Mucosa of descending colon (tissue), 3 donors: Measurements from ENCODE around the gene C1orf74. TPM values are rescaled to one million over a fixed set of nuclear protein-coding genes. Genes with fewer than 3 reads are reported as not detected.

Source experiments
- ATAC-seq: fragments of 200-7000 bp; cut with Tn5 transposase; one replicate; pipeline ENCODE4 v1.9.1; 2020; ENCODE audit warnings: mild to moderate bottlenecking, moderate library complexity
- DNase-seq, 3 donors: peaks; one replicate each; pipeline ENCODE4 v3.0.0-alpha.2; 2020
- H3K36me3 ChIP-seq: fragments of 200-600 bp; one replicate; pipeline ENCODE4 v1.8.0; 2021; ENCODE audit warnings: low read depth, mild to moderate bottlenecking
- H3K4me1 ChIP-seq: fragments of 200-600 bp; one replicate; pipeline ENCODE4 v1.8.0; 2021; ENCODE audit warnings: low read depth, mild to moderate bottlenecking
- H3K4me3 ChIP-seq: fragments of 200-600 bp; one replicate; pipeline ENCODE4 v1.8.0; 2021; ENCODE audit warnings: mild to moderate bottlenecking
- H3K9me3 ChIP-seq: fragments of 200-600 bp; one replicate; pipeline ENCODE4 v1.8.0; 2021; ENCODE audit warnings: mild to moderate bottlenecking
- intact Hi-C, 2 donors: fragments of 100-400 bp; cut with DNase I in 1 of 2; cut with micrococcal nuclease in 1 of 2; formaldehyde crosslinking; loops; one replicate each; pipeline versions ENCODE4 v1.11.0 to v1.11.1; 2022; cut with DNase I, micrococcal nuclease
- total RNA-seq, 3 donors: library from RNA; stranded (reverse); fragmentation: NEBNext Ultra II Directional in 2 of 3; extraction: Animal tissue kit (Norgen Biotek cat#: 25700) in 2 of 3; gene quantifications; one replicate each; pipeline versions ENCODE4 v1.2.1 to v1.2.4, GENCODE V29; 2021 to 2023
- TF ChIP-seq, protein P1 (sequence below): fragments of 200-600 bp; IDR thresholded peaks from one replicate; pipeline ENCODE4 v1.8.0; 2022; ENCODE audit warnings: antibody characterized with exemption, mild to moderate bottlenecking
- donor health status: DM: no; HTN: no; CAD: no; lungs with moderate emphysema.
- donor health status: DM: no; HTN: no; CAD: no.
- donor health status: DM: no; HTN: yes; CAD: no.

The C1orf74 gene
- total RNA-seq, 3 donors from 2014 or later: 1.9 to 3.4 (median 2.7) TPM

DNA sequence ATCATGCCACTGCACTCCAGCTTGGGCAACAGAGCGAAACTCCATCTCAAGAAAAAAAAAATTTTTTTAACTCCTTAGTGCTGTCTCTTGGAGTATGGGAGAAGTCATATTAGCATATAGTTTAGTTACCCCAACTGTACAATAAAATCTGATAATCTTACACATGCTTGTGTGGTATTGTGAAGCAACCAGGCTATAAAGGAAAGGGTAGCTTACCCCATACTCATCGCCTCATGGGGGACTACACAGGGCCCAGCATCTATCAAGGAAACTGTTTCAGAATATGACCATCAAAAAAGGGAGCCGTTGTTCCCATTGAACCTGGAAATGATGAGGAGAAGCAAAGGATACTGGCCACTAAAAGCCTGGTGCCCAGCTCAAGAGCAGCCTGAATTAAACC is 31.5 kb downstream of the C1orf74 start:
- Histone ChIP-seq H3K4me3 (no peak overlapping the region), H3K9me3 (no peaks in the 10 kb centered on the region), H3K4me1 (no peaks in the 10 kb centered on the region), H3K36me3 (no peaks in the 10 kb centered on the region)
- TF ChIP-seq, protein P1, sequence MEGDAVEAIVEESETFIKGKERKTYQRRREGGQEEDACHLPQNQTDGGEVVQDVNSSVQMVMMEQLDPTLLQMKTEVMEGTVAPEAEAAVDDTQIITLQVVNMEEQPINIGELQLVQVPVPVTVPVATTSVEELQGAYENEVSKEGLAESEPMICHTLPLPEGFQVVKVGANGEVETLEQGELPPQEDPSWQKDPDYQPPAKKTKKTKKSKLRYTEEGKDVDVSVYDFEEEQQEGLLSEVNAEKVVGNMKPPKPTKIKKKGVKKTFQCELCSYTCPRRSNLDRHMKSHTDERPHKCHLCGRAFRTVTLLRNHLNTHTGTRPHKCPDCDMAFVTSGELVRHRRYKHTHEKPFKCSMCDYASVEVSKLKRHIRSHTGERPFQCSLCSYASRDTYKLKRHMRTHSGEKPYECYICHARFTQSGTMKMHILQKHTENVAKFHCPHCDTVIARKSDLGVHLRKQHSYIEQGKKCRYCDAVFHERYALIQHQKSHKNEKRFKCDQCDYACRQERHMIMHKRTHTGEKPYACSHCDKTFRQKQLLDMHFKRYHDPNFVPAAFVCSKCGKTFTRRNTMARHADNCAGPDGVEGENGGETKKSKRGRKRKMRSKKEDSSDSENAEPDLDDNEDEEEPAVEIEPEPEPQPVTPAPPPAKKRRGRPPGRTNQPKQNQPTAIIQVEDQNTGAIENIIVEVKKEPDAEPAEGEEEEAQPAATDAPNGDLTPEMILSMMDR: no peak
- intact Hi-C loops: no loop called here
- DNase-seq: no peak
- no peak for ATAC-seq

DNA sequence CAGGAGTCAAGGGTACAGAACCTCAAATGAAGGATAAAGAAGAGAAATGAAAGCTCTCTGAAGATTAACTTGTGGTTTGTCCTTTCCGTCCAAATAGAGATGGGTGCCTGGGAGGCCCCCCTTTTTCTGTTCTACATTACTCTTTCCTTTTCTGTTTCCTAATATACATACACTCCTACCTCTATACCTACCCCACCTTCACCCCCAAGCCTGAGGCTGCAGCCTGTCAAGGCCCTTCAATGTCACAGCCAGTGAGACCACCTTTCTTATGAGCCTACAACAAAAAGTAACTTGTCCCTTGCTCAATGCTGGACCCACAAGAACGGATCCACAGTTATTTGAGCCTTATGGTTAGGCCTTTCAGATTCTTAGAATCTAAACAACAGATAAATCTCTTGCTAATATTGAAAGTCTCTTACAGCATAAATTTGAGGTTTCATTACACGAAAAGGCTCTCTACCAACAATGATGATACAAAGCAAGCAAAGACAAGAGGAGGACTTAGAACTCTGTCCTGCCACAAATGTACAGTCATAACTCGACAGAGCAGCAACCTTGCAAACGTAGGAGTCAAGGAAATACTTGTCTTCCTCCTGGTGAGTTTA is 32.6 kb downstream of the C1orf74 start:
- no peak for DNase-seq
- intact Hi-C loops: no loop called here
- Histone ChIP-seq H3K4me1 (no peaks in the 10 kb centered on the region), H3K9me3 (no peaks in the 10 kb centered on the region), H3K36me3 (no peaks in the 10 kb centered on the region), H3K4me3 (no peak overlapping the region)
- TF ChIP-seq, protein P1: no peak
- ATAC-seq: no peak

DNA sequence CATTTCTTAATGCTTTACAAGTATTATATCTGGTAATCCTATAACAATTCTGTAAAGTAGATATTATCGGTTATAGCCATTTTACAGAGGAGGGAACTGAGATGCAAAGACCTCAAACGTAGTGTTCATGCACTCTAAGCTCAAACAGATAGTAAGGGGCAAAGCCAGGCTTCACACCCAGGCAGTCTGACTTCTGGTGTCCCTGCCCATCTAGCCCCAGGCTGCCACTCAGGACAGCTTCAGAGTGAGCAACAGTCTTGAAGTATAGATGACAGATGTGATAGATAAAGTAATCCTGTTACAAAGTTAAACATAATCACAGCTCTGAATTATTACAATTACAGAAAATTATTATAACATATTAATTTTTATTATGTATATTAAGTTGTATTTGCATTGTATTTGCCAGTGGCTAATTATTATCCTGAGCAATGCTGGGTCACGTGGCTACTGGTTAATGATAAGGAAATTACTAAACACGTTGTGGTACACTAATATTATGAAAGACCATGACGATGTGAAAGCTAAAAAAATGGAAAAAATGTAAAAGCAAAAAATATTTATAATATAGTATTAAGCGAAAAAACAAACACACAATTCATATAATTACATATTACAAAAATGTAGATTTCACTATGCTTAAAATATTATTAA is 34.6 kb downstream of the C1orf74 start:
- Histone ChIP-seq H3K9me3 (no peaks in the 10 kb centered on the region), H3K36me3 (no peaks in the 10 kb centered on the region), H3K4me3 (no peak overlapping the region), H3K4me1 (no peaks in the 10 kb centered on the region)
- DNase-seq (no peak), ATAC-seq (no peak)
- TF ChIP-seq, protein P1: no peak
- intact Hi-C loops: no loop called here

- intact Hi-C loops: no loop called here
- TF ChIP-seq, protein P1: no peak
- Histone ChIP-seq H3K36me3 (no peaks in the 10 kb centered on the region), H3K9me3 (no peaks in the 10 kb centered on the region), H3K4me3 (no peak overlapping the region), H3K4me1 (no peaks in the 10 kb centered on the region)
- ATAC-seq (no peak), DNase-seq (no peak)
Measured at GRCh38 chr1:209749205-209749604, 35.2 kb downstream of the C1orf74 start.

DNA sequence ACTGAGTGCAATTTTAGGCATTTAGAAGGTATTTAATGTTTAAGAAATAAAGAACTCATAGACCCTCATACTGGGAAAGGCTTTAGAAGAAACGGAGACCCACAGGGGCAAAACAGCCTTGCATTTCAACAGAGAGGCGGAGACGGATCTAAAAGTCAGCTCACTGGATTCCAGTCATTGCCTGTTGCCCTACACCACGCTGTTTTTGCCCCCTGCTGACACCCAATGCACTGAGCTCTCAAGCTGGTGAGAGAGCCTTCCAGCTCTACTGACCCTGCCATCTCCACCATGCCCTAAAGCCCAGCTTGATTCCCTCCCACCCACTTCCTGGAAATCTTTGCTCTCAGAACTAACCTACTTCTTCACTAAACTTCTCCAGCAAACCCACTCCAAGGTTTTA is 35.7 kb downstream of the C1orf74 start:
- H3K9me3 ChIP-seq: no peaks in the 10 kb centered on the region
- H3K36me3 ChIP-seq: no peaks in the 10 kb centered on the region
- no peaks in the 10 kb centered on the region for H3K4me1 ChIP-seq
- intact Hi-C loops: no loop called here
- DNase-seq (no peak), ATAC-seq (no peak)
- no peak overlapping the region for H3K4me3 ChIP-seq
- TF ChIP-seq, protein P1: no peak
